Measurements from ENCODE around the gene RC3H1. TPM values are rescaled to one million over a fixed set of nuclear protein-coding genes. Genes with fewer than 3 reads are reported as not detected.

Gene RC3H1
- total RNA-seq, 1 donor from 2014 or later: 19.1 TPM

DNA sequence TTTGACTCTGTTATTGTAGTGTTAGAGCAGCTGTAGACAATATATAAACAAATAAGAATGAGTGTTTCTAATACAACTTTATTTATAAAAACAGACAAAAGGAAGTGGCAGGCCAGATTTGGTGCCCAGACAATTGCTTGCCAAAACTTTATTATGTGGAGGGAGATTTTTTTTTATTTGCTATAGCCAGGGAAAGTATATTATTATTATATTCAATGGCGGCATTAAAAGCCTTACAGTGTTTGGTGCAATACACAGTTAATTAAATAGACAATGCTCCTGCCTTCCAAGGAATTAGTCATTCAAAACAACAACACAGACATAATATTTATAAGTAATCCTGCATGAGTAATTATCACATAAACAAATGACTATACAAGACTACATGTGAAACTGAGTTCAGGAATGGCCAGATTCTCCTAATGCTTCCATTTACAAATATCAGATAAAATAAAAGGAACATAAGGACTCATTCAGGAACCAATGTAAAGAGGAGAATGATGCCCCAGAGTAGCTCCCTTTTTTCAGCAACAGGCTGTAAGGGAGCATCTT, 10.6 kb upstream of the RC3H1 start:
- Histone ChIP-seq H3K4me3 (no peak overlapping the region), H3K9me3 (replicated peaks) (no peaks in the 10 kb centered on the region), H3K4me1 (peaks cover 3% of the 10 kb centered on the region), H3K36me3 (no peaks in the 10 kb centered on the region), H3K27me3 (ENCODE audit: low read depth) (no peaks in the 10 kb centered on the region), H3K27ac (replicated peaks) (no peak overlapping the region)
- intact Hi-C loops (cut with micrococcal nuclease): no loop called here
- TF ChIP-seq, protein P1, sequence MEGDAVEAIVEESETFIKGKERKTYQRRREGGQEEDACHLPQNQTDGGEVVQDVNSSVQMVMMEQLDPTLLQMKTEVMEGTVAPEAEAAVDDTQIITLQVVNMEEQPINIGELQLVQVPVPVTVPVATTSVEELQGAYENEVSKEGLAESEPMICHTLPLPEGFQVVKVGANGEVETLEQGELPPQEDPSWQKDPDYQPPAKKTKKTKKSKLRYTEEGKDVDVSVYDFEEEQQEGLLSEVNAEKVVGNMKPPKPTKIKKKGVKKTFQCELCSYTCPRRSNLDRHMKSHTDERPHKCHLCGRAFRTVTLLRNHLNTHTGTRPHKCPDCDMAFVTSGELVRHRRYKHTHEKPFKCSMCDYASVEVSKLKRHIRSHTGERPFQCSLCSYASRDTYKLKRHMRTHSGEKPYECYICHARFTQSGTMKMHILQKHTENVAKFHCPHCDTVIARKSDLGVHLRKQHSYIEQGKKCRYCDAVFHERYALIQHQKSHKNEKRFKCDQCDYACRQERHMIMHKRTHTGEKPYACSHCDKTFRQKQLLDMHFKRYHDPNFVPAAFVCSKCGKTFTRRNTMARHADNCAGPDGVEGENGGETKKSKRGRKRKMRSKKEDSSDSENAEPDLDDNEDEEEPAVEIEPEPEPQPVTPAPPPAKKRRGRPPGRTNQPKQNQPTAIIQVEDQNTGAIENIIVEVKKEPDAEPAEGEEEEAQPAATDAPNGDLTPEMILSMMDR (IDR thresholded peaks at IDR 0.05; ENCODE audit: borderline replicate concordance): no peak
- DNase-seq: no peak

DNA sequence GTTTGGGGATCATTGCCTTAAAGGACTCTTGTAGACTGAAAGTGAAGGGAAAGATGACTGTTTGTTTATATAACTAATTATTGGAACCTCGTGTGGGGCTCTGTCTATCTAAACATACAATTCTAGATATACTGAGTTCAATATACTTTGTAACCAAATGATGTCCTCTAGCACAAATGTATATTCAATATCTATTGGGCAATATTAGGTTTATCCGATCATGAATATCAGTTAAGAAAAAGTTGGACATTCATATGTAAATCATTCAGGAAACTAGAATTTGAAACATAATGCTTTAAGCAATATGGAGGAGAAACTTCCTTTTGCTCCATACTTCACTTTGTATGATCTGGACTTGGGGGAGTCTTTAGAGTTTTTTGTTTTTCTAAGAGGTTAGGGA, 8.9 kb upstream of the RC3H1 start:
- Histone ChIP-seq H3K36me3 (no peaks in the 10 kb centered on the region), H3K4me1 (no peaks in the 10 kb centered on the region), H3K27me3 (ENCODE audit: low read depth) (no peaks in the 10 kb centered on the region), H3K9me3 (replicated peaks) (no peaks in the 10 kb centered on the region), H3K4me3 (no peak overlapping the region), H3K27ac (replicated peaks) (no peak overlapping the region)
- TF ChIP-seq, protein P1 (IDR thresholded peaks at IDR 0.05; ENCODE audit: borderline replicate concordance): no peak
- intact Hi-C loops (cut with micrococcal nuclease): no loop called here
- DNase-seq: no peak

DNA sequence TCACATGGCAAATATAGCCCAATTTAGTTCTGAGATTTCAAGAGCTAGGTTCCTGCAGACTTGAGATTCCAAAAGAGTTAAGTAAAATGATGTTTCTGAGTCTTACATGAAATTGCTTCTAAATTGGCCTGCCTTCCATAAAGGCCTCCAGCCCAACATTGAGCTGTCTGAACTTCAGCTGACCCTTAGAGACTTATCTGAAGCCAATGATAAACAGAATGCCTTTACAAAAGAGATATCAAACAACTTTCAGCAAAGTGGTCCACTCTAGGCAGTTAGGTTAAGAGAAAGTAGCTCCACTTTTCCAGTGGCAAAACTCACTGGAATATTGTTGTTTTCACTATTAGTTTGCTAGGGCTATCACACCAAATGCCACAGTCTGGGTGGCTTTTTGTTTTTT, 6.3 kb upstream of the RC3H1 start:
- Histone ChIP-seq H3K9me3 (replicated peaks) (no peaks in the 10 kb centered on the region), H3K4me1 (peaks cover 2% of the 10 kb centered on the region), H3K27ac (replicated peaks) (no peak overlapping the region), H3K27me3 (ENCODE audit: low read depth) (no peaks in the 10 kb centered on the region), H3K36me3 (no peaks in the 10 kb centered on the region), H3K4me3 (no peak overlapping the region)
- no peak for DNase-seq
- intact Hi-C loops (cut with micrococcal nuclease): no loop called here
- TF ChIP-seq, protein P1 (IDR thresholded peaks at IDR 0.05; ENCODE audit: borderline replicate concordance): no peak

DNA sequence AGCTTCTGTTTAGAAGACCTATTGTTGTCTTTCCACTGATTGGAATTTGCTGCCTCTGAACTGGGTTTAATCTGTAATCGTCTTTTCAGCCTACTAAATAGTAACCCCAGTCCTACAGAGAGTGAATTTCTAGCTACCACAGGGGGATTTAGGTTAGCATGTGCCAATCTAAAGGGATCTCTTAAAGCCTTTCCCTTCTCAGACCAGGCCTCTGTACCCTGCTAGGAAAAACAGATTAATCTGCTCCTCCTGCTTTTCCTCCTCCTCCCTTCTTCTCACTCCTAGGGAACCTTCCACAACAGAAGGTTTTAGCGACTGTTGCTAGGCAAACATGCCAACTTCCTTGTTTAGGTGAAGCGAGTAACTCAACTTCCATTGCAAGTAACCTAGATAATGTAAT, 1.3 kb upstream of the RC3H1 start:
- peaks cover 3% of the 10 kb centered on the region for H3K36me3 ChIP-seq
- intact Hi-C loops (cut with micrococcal nuclease): no loop called here
- no peak overlapping the region for H3K4me3 ChIP-seq
- peak overlapping the region; percentile 98 for H3K27ac ChIP-seq (replicated peaks)
- H3K27me3 ChIP-seq (ENCODE audit: low read depth): no peaks in the 10 kb centered on the region
- H3K9me3 ChIP-seq (replicated peaks): no peaks in the 10 kb centered on the region
- DNase-seq: no peak
- TF ChIP-seq, protein P1 (IDR thresholded peaks at IDR 0.05; ENCODE audit: borderline replicate concordance): no peak
- peaks cover 49% of the 10 kb centered on the region for H3K4me1 ChIP-seq

DNA sequence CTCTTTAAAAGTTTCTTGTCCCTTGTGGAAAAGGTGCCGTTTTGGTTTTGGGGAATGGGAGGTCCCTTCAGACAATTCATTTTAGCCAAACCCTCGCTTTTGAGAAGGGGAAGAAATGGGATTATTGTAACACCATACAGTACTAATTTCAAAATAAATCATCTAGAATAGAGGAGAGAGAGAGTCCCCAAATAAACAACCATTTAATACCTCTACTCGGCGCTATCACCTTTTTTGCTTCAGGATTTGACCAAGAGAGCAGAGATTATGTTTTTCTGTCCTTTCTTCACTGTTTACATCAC, 770 bp upstream of the RC3H1 start:
- intact Hi-C loops (cut with micrococcal nuclease): no loop called here
- Histone ChIP-seq H3K27ac (replicated peaks) (peak overlapping the region; percentile 98), H3K4me1 (peaks cover 54% of the 10 kb centered on the region), H3K9me3 (replicated peaks) (no peaks in the 10 kb centered on the region), H3K27me3 (ENCODE audit: low read depth) (no peaks in the 10 kb centered on the region), H3K36me3 (peaks cover 3% of the 10 kb centered on the region), H3K4me3 (peak overlapping the region; percentile 98)
- DNase-seq: no peak
- TF ChIP-seq, protein P1 (IDR thresholded peaks at IDR 0.05; ENCODE audit: borderline replicate concordance): no peak

All from left ventricle myocardium inferior (tissue), 1 donor.